Caco-2 (cell line): Measurements from ENCODE around the gene TWF2. TPM values are rescaled to one million over a fixed set of nuclear protein-coding genes. Genes with fewer than 3 reads are reported as not detected.

Experiments
- BruUV-seq: library from RNA; stranded (reverse); fragments of 400-500 nt; replicated peaks from 2 replicates; lab custom pipeline; 2021; lab: Mats Ljungman, UMichigan
- CTCF ChIA-PET: fragments of 300-600 bp; sonication (Branson Sonifier 250); formaldehyde crosslinking; loops from one replicate; lab custom pipeline; 2022; ENCODE audit warnings: antibody characterized with exemption; lab: Charles Lee
- POLR2A ChIA-PET: fragments of 300-600 bp; sonication (Branson Sonifier 250); formaldehyde crosslinking; loops from one replicate; lab custom pipeline; 2022; ENCODE audit warnings: antibody characterized with exemption; lab: Charles Lee
- DNase-seq, 2 experiments: peaks; one replicate each; pipeline versions ENCODE4 v3.0.0 to v3.0.0-alpha.2; 2020 to 2022
- H3K27me3 ChIP-seq: replicated peaks from 2 replicates; pipeline ENCODE4 v1.6.0; 2011; ENCODE audit warnings: low read length; ENCODE audit not compliant: control insufficient read depth, insufficient read depth
- H3K36me3 ChIP-seq: 2 replicates; pipeline ENCODE4 v1.5.1; 2011; ENCODE audit warnings: low read length; ENCODE audit not compliant: control insufficient read depth, insufficient read depth
- H3K4me1 ChIP-seq: fragments of 250-450 bp; sonication (Bioruptor Pico); 2 replicates; pipeline ENCODE4 v1.5.1; 2020; ENCODE audit warnings: mild to moderate bottlenecking
- H3K4me3 ChIP-seq: 2 replicates; pipeline ENCODE4 v1.5.1; 2011; ENCODE audit warnings: low read depth, mild to moderate bottlenecking, control low read depth, low read length
- H3K9me3 ChIP-seq: fragments of 250-450 bp; sonication (Bioruptor Pico); 2 replicates; pipeline ENCODE4 v1.5.1; 2020; ENCODE audit warnings: mild to moderate bottlenecking, moderate library complexity
- H3K27ac Mint-ChIP-seq: one replicate; pipeline ENCODE4 v1.8.0; 2022; ENCODE audit warnings: mixed read lengths; ENCODE audit not compliant: unreplicated experiment
- H3K27me3 Mint-ChIP-seq: one replicate; pipeline ENCODE4 v1.8.0; 2022; ENCODE audit warnings: mixed read lengths; ENCODE audit not compliant: insufficient read depth, unreplicated experiment
- H3K36me3 Mint-ChIP-seq: one replicate; pipeline ENCODE4 v1.8.0; 2022; ENCODE audit warnings: mild to moderate bottlenecking, mixed read lengths; ENCODE audit not compliant: insufficient read depth, unreplicated experiment
- H3K4me1 Mint-ChIP-seq: one replicate; pipeline ENCODE4 v1.8.0; 2022; ENCODE audit warnings: low read depth, mixed read lengths; ENCODE audit not compliant: unreplicated experiment
- H3K4me3 Mint-ChIP-seq: one replicate; pipeline ENCODE4 v1.8.0; 2022; ENCODE audit warnings: mild to moderate bottlenecking, moderate library complexity, mixed read lengths; ENCODE audit not compliant: unreplicated experiment
- H3K9me3 Mint-ChIP-seq: one replicate; pipeline ENCODE4 v1.8.0; 2022; ENCODE audit warnings: mixed read lengths; ENCODE audit not compliant: unreplicated experiment
- CTCF ChIP-seq, 2 experiments: fragments of 200-600 bp in 1 of 2; IDR thresholded peaks; 1 replicate in 1 of 2; 2 replicates in 1 of 2; pipeline versions ENCODE4 v1.5.1 to v1.8.0; 2011 to 2022; ENCODE audit warnings: antibody characterized with exemption in 1 of 2, control low read depth in 1 of 2, inconsistent platforms in 1 of 2, low read depth in 1 of 2, low read length in 1 of 2, mild to moderate bottlenecking in 1 of 2, moderate library complexity in 1 of 2; ENCODE audit not compliant: insufficient read depth in 1 of 2, severe bottlenecking in 1 of 2, unreplicated experiment in 1 of 2
- intact Hi-C: fragments of 100-400 bp; cut with micrococcal nuclease; formaldehyde crosslinking; loops from one replicate; pipeline ENCODE4 v1.10.0; 2022; ENCODE audit not compliant: unreplicated experiment
- total RNA-seq: library from RNA; stranded (reverse); gene quantifications from 2 replicates; pipeline ENCODE4 v1.2.3, GENCODE V29; 2022

Gene TWF2
- total RNA-seq, 1 experiment from 2014 or later = 29.9 TPM

GRCh38 chr3:52221563-52222318 is 17.2 kb downstream of the TWF2 start:
- ChIA-PET POLR2A (interaction anchor here (1.1 kb wide), 1 partner anchor 68 kb away, joined by 3 read pairs; no protein-coding TSS in a partner anchor), CTCF (interaction anchor here (0.6 to 3.7 kb wide), 5 partner anchors 9 to 163 kb away, joined by 4 to 32 read pairs (median 20); no protein-coding TSS in a partner anchor)
- H3K36me3 Mint-ChIP-seq = no peaks in the 10 kb centered on the region
- H3K4me1 Mint-ChIP-seq = peaks cover 6% of the 10 kb centered on the region
- Histone ChIP-seq H3K27me3 (no peaks in the 10 kb centered on the region), H3K36me3 (no peaks in the 10 kb centered on the region), H3K4me1 (peaks cover 9% of the 10 kb centered on the region), H3K9me3 (no peaks in the 10 kb centered on the region), H3K4me3 (no peak overlapping the region)
- no peak overlapping the region for H3K4me3 Mint-ChIP-seq
- H3K27me3 Mint-ChIP-seq = no peaks in the 10 kb centered on the region
- DNase-seq = no peak
- no peak overlapping the region for H3K27ac Mint-ChIP-seq
- H3K9me3 Mint-ChIP-seq = no peaks in the 10 kb centered on the region
- no TSS peak for BruUV-seq
- intact Hi-C loops = no loop called here
- no peak for TF ChIP-seq CTCF (IDR thresholded peaks at IDR 0.05; ENCODE audit: insufficient read depth in 1 of 2, low read depth in 1 of 2, low read length in 1 of 2, severe bottlenecking in 1 of 2, unreplicated experiment in 1 of 2)

- peaks cover 6% of the 10 kb centered on the region for H3K4me1 ChIP-seq
- H3K4me3 Mint-ChIP-seq = no peak overlapping the region
- H3K27me3 Mint-ChIP-seq = no peaks in the 10 kb centered on the region
- intact Hi-C loops = no loop called here
- no peaks in the 10 kb centered on the region for H3K27me3 ChIP-seq
- no peak overlapping the region for H3K4me3 ChIP-seq
- H3K4me1 Mint-ChIP-seq = peaks cover 6% of the 10 kb centered on the region
- DNase-seq = no peak
- H3K36me3 Mint-ChIP-seq = no peaks in the 10 kb centered on the region
- H3K36me3 ChIP-seq = no peaks in the 10 kb centered on the region
- H3K9me3 Mint-ChIP-seq = no peaks in the 10 kb centered on the region
- no TSS peak for BruUV-seq
- no peak for TF ChIP-seq CTCF (IDR thresholded peaks at IDR 0.05; ENCODE audit: insufficient read depth in 1 of 2, low read depth in 1 of 2, low read length in 1 of 2, severe bottlenecking in 1 of 2, unreplicated experiment in 1 of 2)
- ChIA-PET POLR2A (interaction anchor here (1.1 kb wide), 1 partner anchor 69 kb away, joined by 3 read pairs; no protein-coding TSS in a partner anchor), CTCF (interaction anchor here (0.6 to 3.7 kb wide), 19 partner anchors 8 to 225 kb away, joined by 3 to 32 read pairs (median 5); partner anchors contain the start of genes POC1A and RPL29)
- H3K27ac Mint-ChIP-seq = no peak overlapping the region
- H3K9me3 ChIP-seq = no peaks in the 10 kb centered on the region
These were observed 17.8 kb downstream of the TWF2 start for GRCh38 chr3:52221141-52221562.

GRCh38 chr3:52220380-52221026 is 18.5 kb downstream of the TWF2 start:
- no peak overlapping the region for H3K4me3 Mint-ChIP-seq
- H3K36me3 Mint-ChIP-seq = no peaks in the 10 kb centered on the region
- Histone ChIP-seq H3K27me3 (no peaks in the 10 kb centered on the region), H3K4me3 (no peak overlapping the region), H3K36me3 (no peaks in the 10 kb centered on the region), H3K9me3 (no peaks in the 10 kb centered on the region), H3K4me1 (peaks cover 4% of the 10 kb centered on the region; the same call in 1 of the 2 replicates)
- ChIA-PET CTCF (interaction anchor here (0.6 to 3.7 kb wide), 22 partner anchors 9 to 279 kb away, joined by 3 to 32 read pairs (median 4); partner anchors contain the start of genes DUSP7, POC1A, RPL29 and RRP9), POLR2A (interaction anchor here (1.0 kb wide), 1 partner anchor 128 kb away, joined by 3 read pairs; no protein-coding TSS in a partner anchor)
- H3K27ac Mint-ChIP-seq = no peak overlapping the region
- no peaks in the 10 kb centered on the region for H3K27me3 Mint-ChIP-seq
- BruUV-seq = no TSS peak
- intact Hi-C loops = loop anchor here (1.0 kb wide), 1 partner anchor 165 kb away; no protein-coding TSS in a partner anchor
- TF ChIP-seq CTCF (IDR thresholded peaks at IDR 0.05; ENCODE audit: insufficient read depth in 1 of 2, low read depth in 1 of 2, low read length in 1 of 2, severe bottlenecking in 1 of 2, unreplicated experiment in 1 of 2) = peak; percentile 88 to 91
- H3K4me1 Mint-ChIP-seq = peaks cover 6% of the 10 kb centered on the region
- peak; percentile 84 to 88 for DNase-seq
- no peaks in the 10 kb centered on the region for H3K9me3 Mint-ChIP-seq
